Measurements from ENCODE around the gene DIP2C. TPM values are rescaled to one million over a fixed set of nuclear protein-coding genes. Genes with fewer than 3 reads are reported as not detected.

DIP2C gene
- total RNA-seq, 2 donors from 2014 or later = 13.0 to 13.7 TPM

- no peak overlapping the region for H3K27ac Mint-ChIP-seq
- H3K4me1 Mint-ChIP-seq = no peaks in the 10 kb centered on the region
- Histone ChIP-seq H3K36me3 (ENCODE audit: control insufficient read depth, insufficient read depth, low read length) (no peaks in the 10 kb centered on the region), H3K4me1 (ENCODE audit: control insufficient read depth, insufficient read depth, low read length) (no peaks in the 10 kb centered on the region), H3K4me3 (ENCODE audit: low read length) (no peak overlapping the region), H3K9me3 (ENCODE audit: control insufficient read depth, low read length) (no peaks in the 10 kb centered on the region), H3K27ac (ENCODE audit: low read depth, low read length) (no peak overlapping the region), H3K27me3 (ENCODE audit: control insufficient read depth, insufficient read depth, low read length, poor library complexity, severe bottlenecking) (no peaks in the 10 kb centered on the region), H3K9ac (ENCODE audit: extremely low read depth, low read length, poor library complexity, severe bottlenecking) (no peak overlapping the region)
- DNase-seq = no peak
- H3K9me3 Mint-ChIP-seq = no peaks in the 10 kb centered on the region
- no peak overlapping the region for H3K4me3 Mint-ChIP-seq
- WGBS, 2 experiments (ENCODE audit: insufficient coverage in 1 of 2, insufficient read length in 1 of 2) = 91 to 100% methylated on average over 3 to 6 of the region's 6 CpGs
- no peaks in the 10 kb centered on the region for H3K36me3 Mint-ChIP-seq (ENCODE audit: low read depth)
- no peak for TF ChIP-seq CTCF (conservative IDR thresholded peaks at IDR 0.05)
- no peaks in the 10 kb centered on the region for H3K27me3 Mint-ChIP-seq (ENCODE audit: insufficient read depth)
These were observed 461.1 kb downstream of the DIP2C start for GRCh38 chr10:228366-228765.

- no peak overlapping the region for H3K9ac ChIP-seq (ENCODE audit: extremely low read depth, low read length, poor library complexity, severe bottlenecking)
- no peaks in the 10 kb centered on the region for H3K36me3 Mint-ChIP-seq (ENCODE audit: low read depth)
- no peaks in the 10 kb centered on the region for H3K4me1 Mint-ChIP-seq
- no peaks in the 10 kb centered on the region for H3K4me1 ChIP-seq (ENCODE audit: control insufficient read depth, insufficient read depth, low read length)
- H3K9me3 Mint-ChIP-seq = no peaks in the 10 kb centered on the region
- H3K27me3 Mint-ChIP-seq (ENCODE audit: insufficient read depth) = no peaks in the 10 kb centered on the region
- no peak overlapping the region for H3K27ac Mint-ChIP-seq
- TF ChIP-seq CTCF (conservative IDR thresholded peaks at IDR 0.05) = no peak
- 83% methylated on average over 2 of the region's 2 CpGs; no CpG with 5 or more reads in 1 of the 2 experiments for WGBS, 2 experiments (ENCODE audit: insufficient coverage in 1 of 2, insufficient read length in 1 of 2)
- H3K27ac ChIP-seq (ENCODE audit: low read depth, low read length) = no peak overlapping the region
- no peak overlapping the region for H3K4me3 ChIP-seq (ENCODE audit: low read length)
- DNase-seq = no peak
- H3K9me3 ChIP-seq (ENCODE audit: control insufficient read depth, low read length) = no peaks in the 10 kb centered on the region
- H3K4me3 Mint-ChIP-seq = no peak overlapping the region
- no peaks in the 10 kb centered on the region for H3K36me3 ChIP-seq (ENCODE audit: control insufficient read depth, insufficient read depth, low read length)
- no peaks in the 10 kb centered on the region for H3K27me3 ChIP-seq (ENCODE audit: control insufficient read depth, insufficient read depth, low read length, poor library complexity, severe bottlenecking)
These were observed 462.5 kb downstream of the DIP2C start for GRCh38 chr10:227014-227413.

GRCh38 chr10:226018-226417 is 463.4 kb downstream of the DIP2C start:
- no peak for TF ChIP-seq CTCF (conservative IDR thresholded peaks at IDR 0.05)
- no peak overlapping the region for H3K4me3 ChIP-seq (ENCODE audit: low read length)
- no peak overlapping the region for H3K27ac Mint-ChIP-seq
- WGBS, 2 experiments (ENCODE audit: insufficient coverage in 1 of 2, insufficient read length in 1 of 2) = 92 to 100% methylated on average over 1 to 2 of the region's 2 CpGs
- H3K36me3 Mint-ChIP-seq (ENCODE audit: low read depth) = no peaks in the 10 kb centered on the region
- no peaks in the 10 kb centered on the region for H3K27me3 ChIP-seq (ENCODE audit: control insufficient read depth, insufficient read depth, low read length, poor library complexity, severe bottlenecking)
- no peak overlapping the region for H3K9ac ChIP-seq (ENCODE audit: extremely low read depth, low read length, poor library complexity, severe bottlenecking)
- no peak for DNase-seq
- no peaks in the 10 kb centered on the region for H3K27me3 Mint-ChIP-seq (ENCODE audit: insufficient read depth)
- H3K9me3 ChIP-seq (ENCODE audit: control insufficient read depth, low read length) = no peaks in the 10 kb centered on the region
- no peaks in the 10 kb centered on the region for H3K9me3 Mint-ChIP-seq
- H3K4me1 ChIP-seq (ENCODE audit: control insufficient read depth, insufficient read depth, low read length) = no peaks in the 10 kb centered on the region
- no peak overlapping the region for H3K4me3 Mint-ChIP-seq
- no peak overlapping the region for H3K27ac ChIP-seq (ENCODE audit: low read depth, low read length)
- no peaks in the 10 kb centered on the region for H3K4me1 Mint-ChIP-seq
- H3K36me3 ChIP-seq (ENCODE audit: control insufficient read depth, insufficient read depth, low read length) = no peaks in the 10 kb centered on the region
